HG03060 (cell line): ENCODE measurements around the gene SUGT1.

Experiments
- ATAC-seq: cut with Tn5 transposase; IDR thresholded peaks from one replicate; pipeline ENCODE4 v1.9.1; 2021; ENCODE audit warnings: low read depth, moderate number of reproducible peaks; ENCODE audit not compliant: unreplicated experiment

Gene SUGT1

GRCh38 chr13:52734075-52734623 lies 81.5 kb downstream of the SUGT1 start:
- no peak for ATAC-seq

- ATAC-seq: no peak
Observed at GRCh38 chr13:52736891-52737290, 84.3 kb downstream of the SUGT1 start.

- no peak for ATAC-seq
Observed at GRCh38 chr13:52737451-52737850, 84.8 kb downstream of the SUGT1 start.

GRCh38 chr13:52737965-52738364 lies 85.3 kb downstream of the SUGT1 start:
- no peak for ATAC-seq

- no peak for ATAC-seq
Observed at GRCh38 chr13:52738719-52739467, 86.3 kb downstream of the SUGT1 start.

GRCh38 chr13:52739468-52740071 lies 86.9 kb downstream of the SUGT1 start, which contains the start of gene CNMD:
Gene CNMD (minus strand): TSS chr13:52739820. CDS start chr13:52739701, 119 bp downstream.
- no peak for ATAC-seq

GRCh38 chr13:52743569-52743968 lies 90.9 kb downstream of the SUGT1 start:
- ATAC-seq: no peak

- no peak for ATAC-seq
Observed at GRCh38 chr13:52743988-52744387, 91.4 kb downstream of the SUGT1 start.

- ATAC-seq: no peak
Observed at GRCh38 chr13:52744842-52745375, 92.3 kb downstream of the SUGT1 start.

GRCh38 chr13:52746141-52746540 lies 93.5 kb downstream of the SUGT1 start:
- no peak for ATAC-seq

GRCh38 chr13:52749419-52749818 lies 96.8 kb downstream of the SUGT1 start:
- no peak for ATAC-seq
